Stimulated activated naive B cell treated with anti-CD40 and anti-IgM and Interleukin-4, amounts not matched to agents 10 μg/mL and 1 μg/mL and 100 μg/mL, for 72 hours (primary cell): ENCODE results near the gene OR6C6.
"Not testable (repeated sequence)": the region's sequence is repeated elsewhere in the genome, so short reads cannot be mapped to it uniquely, and the experiment has no call there.

Source experiments
- ATAC-seq, 2 donors: fragments of 150-1000 bp; cut with Tn5 transposase; replicated peaks; 2 replicates each; pipeline ENCODE4 v1.10.0; 2021; ENCODE audit warnings: moderate library complexity in 1 of 2
- DNase-seq: peaks from one replicate; pipeline ENCODE4 v3.0.0; 2021
- H3K27ac Mint-ChIP-seq: one replicate; pipeline ENCODE4 v1.8.0; 2022; ENCODE audit warnings: mild to moderate bottlenecking, mixed read lengths
- H3K27me3 Mint-ChIP-seq, 2 donors: one replicate each; pipeline ENCODE4 v1.8.0; 2022; ENCODE audit warnings: mixed read lengths in 2 of 2
- H3K36me3 Mint-ChIP-seq, 2 donors: one replicate each; pipeline ENCODE4 v1.8.0; 2022; ENCODE audit warnings: mixed read lengths in 2 of 2, mild to moderate bottlenecking in 1 of 2
- H3K4me1 Mint-ChIP-seq, 2 donors: one replicate each; pipeline ENCODE4 v1.8.0; 2022; ENCODE audit warnings: mixed read lengths in 2 of 2, mild to moderate bottlenecking in 1 of 2
- H3K4me3 Mint-ChIP-seq, 2 donors: one replicate each; pipeline ENCODE4 v1.8.0; 2022; ENCODE audit warnings: mild to moderate bottlenecking in 2 of 2, mixed read lengths in 2 of 2, moderate library complexity in 1 of 2
- H3K9me3 Mint-ChIP-seq, 2 donors: one replicate each; pipeline ENCODE4 v1.8.0; 2022; ENCODE audit warnings: mixed read lengths in 2 of 2, mild to moderate bottlenecking in 1 of 2

The OR6C6 gene

DNA sequence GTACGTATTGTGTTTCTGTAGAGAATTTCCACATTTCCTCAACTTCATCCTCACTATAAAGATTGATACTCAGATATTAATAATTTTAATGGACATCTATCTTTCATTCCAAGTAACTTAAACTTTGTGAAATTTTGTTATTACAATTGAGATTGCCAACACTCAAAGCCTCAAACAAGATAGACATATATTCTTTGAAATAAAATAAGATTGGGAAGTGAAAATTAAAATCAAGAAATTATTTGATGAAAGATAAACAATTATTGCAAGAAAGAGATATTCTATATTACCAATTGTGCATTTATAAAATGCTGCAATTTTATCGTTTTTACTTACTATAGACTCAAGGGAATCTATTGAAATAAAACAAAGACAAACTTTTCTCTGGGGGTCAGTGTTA, at the start of gene OR6C6:
Gene OR6C6 (minus strand): TSS at position 101 of the 400 bp plus-strand sequence. CDS start 1,337 bp downstream, outside the sequence.
- Mint-ChIP-seq H3K27ac (no peak within 1 kb of the TSS), H3K9me3 (no peaks in the 10 kb centered on the region), H3K36me3 (no peaks in the 10 kb centered on the region), H3K4me1 (no peaks in the 10 kb centered on the region), H3K4me3 (no peak within 1 kb of the TSS), H3K27me3 (peaks cover 12 to 19% of the 10 kb centered on the region in 2 donors)
- no peak for ATAC-seq
- DNase-seq, result no peak

DNA sequence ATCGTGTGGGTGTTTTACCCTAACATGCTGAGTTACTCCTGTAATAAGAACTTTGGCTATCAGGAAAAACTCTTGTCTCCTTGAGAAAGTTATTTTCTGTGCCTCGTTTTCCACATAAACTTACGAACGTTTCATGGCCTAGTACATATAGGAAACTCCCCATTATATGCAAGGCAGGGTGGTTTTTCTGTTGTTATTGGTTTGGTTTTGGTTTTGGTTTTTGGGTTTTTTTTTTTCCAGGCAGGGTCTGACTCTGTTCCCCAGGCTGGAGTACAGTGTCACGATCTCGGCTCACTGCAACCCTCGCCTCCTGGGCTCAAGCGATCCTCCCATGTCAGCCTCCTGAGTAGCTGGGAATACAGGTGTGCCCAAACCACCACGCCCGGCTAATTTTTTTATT, 39.6 kb upstream of the OR6C6 start:
- no peak for ATAC-seq
- peaks cover 3 to 34% of the 10 kb centered on the region in 2 donors for H3K27me3 Mint-ChIP-seq
- H3K4me3 Mint-ChIP-seq, result no peak overlapping the region
- H3K9me3 Mint-ChIP-seq, result no peaks in the 10 kb centered on the region
- no peaks in the 10 kb centered on the region for H3K4me1 Mint-ChIP-seq
- DNase-seq, result no peak
- H3K27ac Mint-ChIP-seq, result no peak overlapping the region
- no peaks in the 10 kb centered on the region for H3K36me3 Mint-ChIP-seq

DNA sequence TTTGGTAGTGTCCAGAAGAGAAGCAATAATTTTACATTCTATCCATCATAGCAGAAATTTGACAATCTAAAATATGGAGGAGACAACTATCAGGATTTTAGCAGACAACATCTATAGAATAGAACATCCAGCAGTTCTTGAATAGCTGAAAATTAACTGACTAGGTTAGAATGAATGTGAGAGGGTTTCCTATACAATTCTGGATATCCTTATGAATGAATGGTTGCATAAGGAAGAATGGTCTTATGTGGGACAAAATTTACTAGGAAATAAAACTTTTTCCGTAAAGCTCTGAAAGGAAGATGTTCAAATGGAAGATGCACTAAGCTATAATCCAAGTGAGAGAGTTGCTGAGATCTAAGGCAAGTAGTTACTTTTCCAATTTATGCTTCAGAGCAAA, 34.1 kb upstream of the OR6C6 start, which contains the start of gene OR6C3:
Gene OR6C3 (plus strand): TSS at position 301 of the 400 bp plus-strand sequence. CDS start 955 bp downstream, outside the sequence.
- Mint-ChIP-seq H3K27ac (no peak within 1 kb of the TSS), H3K4me1 (no peaks in the 10 kb centered on the region)

DNA sequence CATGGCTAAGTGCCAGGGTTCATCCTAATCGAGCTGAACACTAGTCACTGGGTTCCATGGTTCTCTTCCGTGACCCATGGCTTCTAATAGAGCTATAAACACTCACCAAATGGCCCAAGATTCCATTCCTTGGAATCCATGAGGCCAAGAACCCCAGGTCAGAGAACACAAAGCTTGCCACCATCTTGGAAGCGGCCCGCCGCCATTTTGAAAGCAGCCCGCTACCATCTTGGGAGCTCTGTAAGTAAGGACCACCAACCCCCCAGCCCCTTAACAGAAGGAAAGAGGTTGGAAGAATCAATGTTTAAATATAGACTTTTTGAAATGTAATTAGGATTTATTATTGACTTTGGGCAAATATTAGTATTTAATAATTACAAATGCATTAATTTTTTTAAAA, 29.4 kb upstream of the OR6C6 start:
- not testable (repeated sequence) for ATAC-seq, DNase-seq, H3K4me1 Mint-ChIP-seq, H3K4me3 Mint-ChIP-seq, H3K9me3 Mint-ChIP-seq, H3K36me3 Mint-ChIP-seq, H3K27ac Mint-ChIP-seq
- H3K27me3 Mint-ChIP-seq, result peaks cover 15 to 20% of the 10 kb centered on the region in 2 donors

More for the DNA sequence above, 34.1 kb upstream of the OR6C6 start, which contains the start of gene OR6C3:
- Mint-ChIP-seq H3K9me3 (peaks cover 0 to 2% of the 10 kb centered on the region in 2 donors), H3K36me3 (no peaks in the 10 kb centered on the region), H3K27me3 (peaks cover 10 to 15% of the 10 kb centered on the region in 2 donors), H3K4me3 (no peak within 1 kb of the TSS)
- ATAC-seq (no peak), DNase-seq (no peak)

DNA sequence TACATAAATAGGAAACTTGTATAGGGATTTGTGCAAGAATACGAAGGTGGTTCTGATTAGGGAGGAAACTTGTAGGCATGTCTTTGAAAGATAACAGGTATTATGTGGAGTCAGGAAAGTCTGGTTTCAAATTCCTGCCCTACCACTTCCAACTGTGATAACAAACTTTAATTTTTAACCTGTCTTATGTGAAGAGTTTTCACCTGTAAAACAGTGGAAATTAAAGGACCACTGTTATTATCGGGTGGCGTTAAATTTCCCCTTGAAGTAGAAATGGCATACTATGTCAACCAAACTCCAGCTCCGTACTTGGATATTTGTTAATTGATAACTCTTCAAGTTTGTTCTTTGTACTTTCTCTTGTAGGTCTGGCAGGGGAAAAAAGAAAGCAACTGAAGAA, 23.8 kb upstream of the OR6C6 start:
- no peaks in the 10 kb centered on the region for H3K4me1 Mint-ChIP-seq
- H3K36me3 Mint-ChIP-seq, result peaks cover 0 to 3% of the 10 kb centered on the region in 2 donors
- peaks cover 0 to 3% of the 10 kb centered on the region in 2 donors for H3K9me3 Mint-ChIP-seq
- DNase-seq (no peak), ATAC-seq (no peak)
- no peak overlapping the region for H3K4me3 Mint-ChIP-seq
- peaks cover 17 to 42% of the 10 kb centered on the region in 2 donors for H3K27me3 Mint-ChIP-seq
- no peak overlapping the region for H3K27ac Mint-ChIP-seq

DNA sequence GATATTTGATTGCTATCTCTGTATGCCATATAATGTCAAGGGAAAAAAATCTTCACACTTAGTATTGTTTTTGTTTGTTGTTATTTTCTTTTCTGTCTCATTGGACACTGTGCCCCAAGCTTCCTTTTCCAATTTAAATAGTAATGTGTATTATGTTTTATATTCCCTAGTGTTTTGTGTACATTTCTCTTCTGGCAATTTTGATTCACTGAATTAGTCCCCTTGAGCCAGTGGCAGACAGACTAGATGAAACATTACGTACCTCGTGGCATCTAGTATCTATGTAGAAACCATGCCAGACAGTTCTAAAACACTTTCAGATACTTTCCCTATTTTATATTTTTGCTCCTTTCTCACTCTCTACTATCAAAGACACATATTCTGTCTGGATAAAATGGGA, 17.7 kb upstream of the OR6C6 start, which contains the start of gene OR6C1:
Gene OR6C1 (plus strand): TSS at position 301 of the 400 bp plus-strand sequence. CDS start 6,257 bp downstream, outside the sequence.
- H3K4me3 Mint-ChIP-seq, result no peak within 1 kb of the TSS
- no peak within 1 kb of the TSS for H3K27ac Mint-ChIP-seq
- peaks cover 0 to under 1% of the 10 kb centered on the region in 2 donors for H3K36me3 Mint-ChIP-seq
- no peak for ATAC-seq
- no peak for DNase-seq
- H3K27me3 Mint-ChIP-seq, result peaks cover 10 to 30% of the 10 kb centered on the region in 2 donors
- H3K9me3 Mint-ChIP-seq, result peaks cover 0 to under 1% of the 10 kb centered on the region in 2 donors
- no peaks in the 10 kb centered on the region for H3K4me1 Mint-ChIP-seq

DNA sequence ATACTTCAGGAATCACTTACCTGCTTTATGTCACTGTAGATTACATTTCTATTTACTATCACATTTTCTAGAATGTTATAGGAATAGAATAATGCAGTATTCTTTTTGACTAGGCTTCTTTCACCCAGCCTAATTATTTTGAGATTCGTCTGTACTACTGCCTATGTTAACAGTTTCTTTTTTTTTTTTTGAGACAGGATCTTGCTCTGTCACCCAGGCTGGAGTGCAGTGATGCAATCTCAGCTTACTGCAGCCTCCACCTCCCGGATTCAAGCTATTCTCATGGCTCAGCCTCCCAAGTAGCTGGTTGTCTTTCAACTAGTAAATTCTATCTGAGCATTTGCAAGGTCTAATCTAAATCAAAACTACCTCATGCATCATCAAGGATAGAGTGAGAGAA, 6.4 kb downstream of the OR6C6 start:
- no peak for ATAC-seq

DNA sequence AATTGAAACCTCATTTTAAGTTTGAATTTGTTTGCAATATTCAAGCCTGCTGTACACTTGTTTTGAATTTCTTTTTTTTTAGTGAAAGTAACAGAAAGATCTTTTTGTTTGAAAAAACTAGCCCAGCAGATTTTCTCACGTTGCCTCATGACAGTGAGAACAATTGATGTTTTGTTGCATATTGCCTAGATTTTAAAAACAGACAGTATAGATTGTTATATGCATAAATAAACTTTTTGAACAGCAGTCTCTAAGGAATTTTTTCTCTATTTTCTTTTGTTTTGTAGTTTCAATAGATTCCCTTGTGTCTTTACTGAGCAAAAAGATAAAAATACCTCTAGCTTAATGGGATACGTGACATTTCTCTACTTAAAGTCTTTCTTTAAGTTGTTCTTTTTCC, 15.4 kb downstream of the OR6C6 start:
- no peak for DNase-seq

More for the DNA sequence above, 6.4 kb downstream of the OR6C6 start:
- Mint-ChIP-seq H3K36me3 (peaks cover 0 to 1% of the 10 kb centered on the region in 2 donors), H3K27me3 (peaks cover 4 to 29% of the 10 kb centered on the region in 2 donors), H3K4me1 (no peaks in the 10 kb centered on the region), H3K4me3 (no peak overlapping the region), H3K27ac (no peak overlapping the region), H3K9me3 (no peaks in the 10 kb centered on the region)
- no peak for DNase-seq

DNA sequence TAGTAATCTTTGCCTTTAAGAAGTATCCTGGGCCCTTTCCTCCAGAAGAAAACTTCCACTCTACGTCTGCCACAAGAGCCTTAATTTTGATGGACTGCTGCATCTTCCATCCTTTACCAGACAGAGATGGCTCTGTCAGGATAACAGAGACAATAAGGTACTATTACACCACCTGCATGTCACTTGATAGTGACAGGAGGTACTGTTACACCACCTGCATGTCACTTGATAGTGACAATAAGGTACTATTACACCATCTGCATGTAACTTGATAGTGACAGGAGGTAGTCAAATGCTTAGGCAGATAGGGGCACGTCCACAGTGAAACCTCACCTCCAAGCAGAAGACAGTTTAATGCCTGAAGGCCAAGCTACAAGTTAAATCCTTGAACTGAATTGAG, 38.1 kb downstream of the OR6C6 start:
- Mint-ChIP-seq H3K27me3 (peaks cover 12 to 14% of the 10 kb centered on the region in 2 donors), H3K4me3 (no peak overlapping the region), H3K36me3 (no peaks in the 10 kb centered on the region), H3K27ac (no peak overlapping the region), H3K9me3 (no peaks in the 10 kb centered on the region), H3K4me1 (no peaks in the 10 kb centered on the region)
- DNase-seq, result no peak
- ATAC-seq, result no peak

More for the DNA sequence above, 15.4 kb downstream of the OR6C6 start:
- H3K27me3 Mint-ChIP-seq, result peaks cover 11 to 12% of the 10 kb centered on the region in 2 donors
- H3K9me3 Mint-ChIP-seq, result no peaks in the 10 kb centered on the region
- no peak for ATAC-seq
- no peaks in the 10 kb centered on the region for H3K36me3 Mint-ChIP-seq
- no peak overlapping the region for H3K27ac Mint-ChIP-seq
- no peaks in the 10 kb centered on the region for H3K4me1 Mint-ChIP-seq
- H3K4me3 Mint-ChIP-seq, result no peak overlapping the region

DNA sequence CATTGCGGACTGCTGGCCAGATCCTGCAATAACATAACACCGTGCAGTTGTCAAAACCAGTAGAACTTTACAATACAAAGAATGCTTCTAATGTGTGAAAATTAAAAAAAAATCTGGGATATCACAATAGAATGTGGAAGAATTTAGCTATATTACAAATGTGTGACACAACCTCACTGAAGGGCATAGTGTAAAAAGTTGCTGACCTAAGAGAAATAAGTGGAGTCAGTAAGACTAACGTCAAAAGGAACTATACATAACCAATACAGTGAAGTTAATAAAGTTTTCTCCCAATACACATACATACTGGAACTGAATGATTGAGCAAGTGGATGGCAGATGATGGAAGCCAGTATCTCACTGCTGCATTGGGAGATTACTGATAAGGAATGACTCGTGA, 39.5 kb downstream of the OR6C6 start:
- Mint-ChIP-seq H3K36me3 (no peaks in the 10 kb centered on the region), H3K9me3 (no peaks in the 10 kb centered on the region), H3K27me3 (peaks cover 9 to 12% of the 10 kb centered on the region in 2 donors), H3K4me1 (no peaks in the 10 kb centered on the region), H3K27ac (no peak overlapping the region), H3K4me3 (no peak overlapping the region)
- DNase-seq, result no peak
- ATAC-seq, result no peak

DNA sequence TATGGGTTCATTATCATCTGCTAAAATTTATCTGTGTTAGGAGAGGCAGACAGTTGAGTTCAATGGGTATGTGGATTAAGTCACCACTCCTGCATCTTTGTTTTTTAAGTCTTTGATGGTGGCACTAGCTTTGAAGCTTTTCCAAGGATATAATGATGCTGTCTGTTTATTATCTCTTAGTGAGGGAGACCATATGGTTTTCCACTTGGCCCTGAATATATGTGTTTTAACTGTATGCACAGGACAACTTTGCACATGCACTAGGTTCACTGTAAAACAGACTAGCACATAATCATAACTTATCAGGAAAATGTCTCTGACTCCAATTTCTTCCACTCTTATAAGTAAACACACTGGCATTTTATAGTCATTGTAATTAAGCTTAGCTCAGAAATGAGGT, 43.1 kb downstream of the OR6C6 start:
- no peaks in the 10 kb centered on the region for H3K36me3 Mint-ChIP-seq
- peaks cover 13 to 14% of the 10 kb centered on the region in 2 donors for H3K27me3 Mint-ChIP-seq
- no peak overlapping the region for H3K4me3 Mint-ChIP-seq
- no peak overlapping the region for H3K27ac Mint-ChIP-seq
- ATAC-seq, result no peak
- H3K9me3 Mint-ChIP-seq, result no peaks in the 10 kb centered on the region
- DNase-seq, result no peak
- H3K4me1 Mint-ChIP-seq, result no peaks in the 10 kb centered on the region

DNA sequence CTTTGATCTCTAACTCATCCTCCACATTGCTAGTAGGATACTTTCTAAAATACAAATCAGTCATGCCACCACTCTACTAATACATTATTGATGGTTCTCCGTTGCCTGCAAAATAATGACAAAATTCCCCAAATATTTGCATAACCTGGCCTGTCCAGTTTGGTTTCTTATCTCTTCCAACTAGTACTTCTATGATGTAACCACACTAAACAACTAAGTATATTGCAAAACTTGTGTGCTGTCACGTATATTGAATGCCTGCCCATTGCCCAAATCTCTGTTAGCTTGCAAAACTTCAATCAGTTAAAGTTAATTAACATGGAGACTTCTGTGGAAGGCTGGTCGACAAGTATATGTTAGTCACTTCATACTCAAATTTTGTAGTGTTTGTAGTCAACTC, 45.4 kb downstream of the OR6C6 start:
- Mint-ChIP-seq H3K4me1 (no peaks in the 10 kb centered on the region), H3K27me3 (peaks cover 7 to 17% of the 10 kb centered on the region in 2 donors), H3K27ac (no peak overlapping the region), H3K36me3 (no peaks in the 10 kb centered on the region), H3K4me3 (no peak overlapping the region), H3K9me3 (no peaks in the 10 kb centered on the region)
- ATAC-seq (no peak), DNase-seq (no peak)

DNA sequence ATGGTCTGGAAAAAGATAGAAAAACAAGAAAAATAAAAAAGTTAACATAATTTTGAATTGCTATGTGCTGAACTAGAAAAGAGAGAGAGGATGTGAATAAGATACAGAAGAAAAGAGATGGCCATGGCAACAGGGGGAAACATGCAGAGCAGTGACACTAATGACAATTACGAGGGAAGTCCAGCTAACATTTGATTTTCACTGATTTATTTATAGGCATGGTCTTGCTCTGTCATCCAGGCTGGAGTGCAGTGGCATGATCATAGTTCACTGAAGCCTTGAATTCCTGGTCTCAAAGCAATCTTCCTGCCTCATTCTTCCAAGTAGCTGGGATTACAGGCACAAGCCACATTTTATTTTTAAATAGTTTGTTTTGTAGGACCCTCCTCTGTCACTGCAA, 50.2 kb downstream of the OR6C6 start:
- Mint-ChIP-seq H3K27ac (no peak overlapping the region), H3K36me3 (no peaks in the 10 kb centered on the region), H3K27me3 (peaks cover 22 to 40% of the 10 kb centered on the region in 2 donors), H3K4me3 (no peak overlapping the region), H3K9me3 (no peaks in the 10 kb centered on the region), H3K4me1 (no peaks in the 10 kb centered on the region)
- no peak for DNase-seq
- ATAC-seq, result no peak

DNA sequence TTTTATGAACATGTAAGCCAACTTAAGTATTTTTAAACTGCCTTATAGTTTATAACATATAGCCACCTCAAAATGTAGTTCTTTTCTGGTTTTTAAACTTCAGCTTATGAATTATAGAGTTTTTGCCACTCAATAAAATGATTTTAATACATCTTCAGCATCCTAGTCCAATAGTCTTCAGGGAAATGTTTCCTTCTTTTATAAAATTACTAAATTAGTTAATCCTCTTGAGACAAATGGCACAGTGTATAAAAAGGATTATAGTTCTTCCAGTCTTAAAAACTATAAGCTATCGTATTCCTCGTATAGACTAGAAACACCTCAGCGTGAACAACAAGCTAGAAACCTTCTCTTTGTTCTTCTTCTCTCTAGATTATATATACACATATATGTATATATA, 52.1 kb downstream of the OR6C6 start, which contains the start of gene OR6C74:
Gene OR6C74 (plus strand): TSS at position 301 of the 400 bp plus-strand sequence. CDS start 2,679 bp downstream, outside the sequence.
- H3K36me3 Mint-ChIP-seq, result no peaks in the 10 kb centered on the region
- DNase-seq (no peak), ATAC-seq (no peak)
- H3K9me3 Mint-ChIP-seq, result no peaks in the 10 kb centered on the region
- H3K27me3 Mint-ChIP-seq, result peaks cover 26 to 38% of the 10 kb centered on the region in 2 donors
- H3K27ac Mint-ChIP-seq, result no peak within 1 kb of the TSS
- no peaks in the 10 kb centered on the region for H3K4me1 Mint-ChIP-seq
- H3K4me3 Mint-ChIP-seq, result no peak within 1 kb of the TSS
